HT-29 (cell line): Measurements from ENCODE around the gene STOM. TPM values are rescaled to one million over a fixed set of nuclear protein-coding genes. Genes with fewer than 3 reads are reported as not detected.
A peak's percentile ranks its signal among the peaks of the same experiment; 100 is the strongest.

Source experiments
- DNase-seq: peaks from one replicate; pipeline ENCODE4 v3.0.0-alpha.2; 2015; ENCODE audit warnings: low spot score
- total RNA-seq: library from RNA; depleted of rRNA; stranded (reverse); fragments of >200 nt; shearing (Covaris generic); gene quantifications from 2 replicates; pipeline ENCODE4 v1.2.3, GENCODE V29; 2014

STOM gene
- total RNA-seq, 1 experiment from 2014 or later, result not detected

DNA sequence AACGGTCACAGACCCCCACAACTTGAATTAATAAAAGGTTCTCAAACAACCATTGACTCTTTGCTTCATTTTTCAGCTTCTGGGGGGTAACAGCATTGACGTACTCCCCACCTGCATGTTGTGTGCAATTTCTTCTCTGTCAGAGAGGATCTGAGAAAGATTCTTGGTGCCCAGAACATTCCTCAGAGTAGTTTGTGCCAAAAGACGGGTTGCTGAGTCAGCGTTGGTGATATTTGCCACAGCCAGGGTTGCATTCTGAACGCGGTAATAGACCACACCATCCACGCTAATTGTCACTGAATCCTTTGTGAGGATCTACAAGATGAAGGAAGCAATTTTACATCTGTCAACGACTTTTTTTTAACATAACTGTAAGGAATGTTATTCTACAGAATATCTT lies 21.0 kb downstream of the STOM start:
- DNase-seq, result no peak

- no peak for DNase-seq
Measured at GRCh38 chr9:121348221-121348620, 21.8 kb downstream of the STOM start.

- no peak for DNase-seq
Measured at GRCh38 chr9:121345070-121345469, 25.0 kb downstream of the STOM start.

GRCh38 chr9:121344184-121344583 lies 25.9 kb downstream of the STOM start:
- no peak for DNase-seq

DNA sequence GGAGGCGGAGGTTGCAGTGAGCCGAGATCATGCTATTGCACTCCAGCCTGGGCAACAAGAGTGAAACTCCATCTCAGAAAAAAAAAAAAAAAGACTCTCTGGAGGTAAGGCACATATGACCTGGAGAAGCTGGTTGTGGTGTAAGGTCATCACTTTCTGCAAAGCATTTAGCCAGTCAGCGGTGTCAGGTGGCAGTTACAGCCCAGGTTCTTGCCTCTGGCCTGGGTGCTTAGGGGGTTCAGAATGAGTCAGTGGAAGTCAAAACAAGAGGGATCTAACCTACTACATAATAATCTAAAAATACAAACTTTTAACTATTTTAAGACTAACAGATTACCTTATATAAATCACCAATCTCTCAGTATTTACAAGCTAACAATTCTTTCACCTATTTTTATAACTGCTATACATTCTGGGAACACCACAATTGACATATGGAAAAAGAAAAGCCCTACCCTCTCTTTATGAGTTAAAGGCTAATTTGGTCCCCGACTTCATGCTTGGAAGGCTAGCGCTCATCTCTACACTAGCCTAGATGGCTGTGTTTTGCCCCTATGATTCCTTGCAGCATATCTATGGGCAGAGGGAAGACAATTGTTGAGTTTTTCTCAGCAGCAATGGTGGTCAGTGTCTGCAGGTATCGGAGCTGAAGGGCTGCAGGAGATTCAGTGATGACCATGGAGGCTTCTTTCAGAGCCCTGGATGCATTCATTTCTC lies 29.2 kb downstream of the STOM start:
- DNase-seq, result no peak

DNA sequence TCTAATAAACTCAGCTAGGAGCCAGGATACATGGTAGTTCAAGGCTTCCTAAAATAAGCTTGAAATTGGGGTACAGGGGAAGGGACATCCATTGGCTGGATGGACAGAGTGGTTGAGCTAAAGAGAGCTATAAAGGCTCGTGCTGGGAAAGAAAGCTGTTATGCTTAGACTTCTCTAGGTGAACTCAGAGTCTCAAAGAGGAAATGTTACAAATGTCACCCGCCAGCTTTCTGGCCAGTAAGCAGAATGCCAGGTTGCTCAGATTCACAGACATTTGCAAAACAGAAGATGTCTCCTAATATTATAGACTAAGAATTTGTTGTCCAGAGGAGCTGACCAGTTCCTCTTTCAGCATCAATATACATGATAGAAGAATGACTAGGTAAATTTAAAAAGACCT lies 30.6 kb downstream of the STOM start:
- no peak for DNase-seq

GRCh38 chr9:121336665-121337064 lies 33.4 kb downstream of the STOM start:
- no peak for DNase-seq

- no peak for DNase-seq
Measured at GRCh38 chr9:121333950-121334773, 35.9 kb downstream of the STOM start.

DNA sequence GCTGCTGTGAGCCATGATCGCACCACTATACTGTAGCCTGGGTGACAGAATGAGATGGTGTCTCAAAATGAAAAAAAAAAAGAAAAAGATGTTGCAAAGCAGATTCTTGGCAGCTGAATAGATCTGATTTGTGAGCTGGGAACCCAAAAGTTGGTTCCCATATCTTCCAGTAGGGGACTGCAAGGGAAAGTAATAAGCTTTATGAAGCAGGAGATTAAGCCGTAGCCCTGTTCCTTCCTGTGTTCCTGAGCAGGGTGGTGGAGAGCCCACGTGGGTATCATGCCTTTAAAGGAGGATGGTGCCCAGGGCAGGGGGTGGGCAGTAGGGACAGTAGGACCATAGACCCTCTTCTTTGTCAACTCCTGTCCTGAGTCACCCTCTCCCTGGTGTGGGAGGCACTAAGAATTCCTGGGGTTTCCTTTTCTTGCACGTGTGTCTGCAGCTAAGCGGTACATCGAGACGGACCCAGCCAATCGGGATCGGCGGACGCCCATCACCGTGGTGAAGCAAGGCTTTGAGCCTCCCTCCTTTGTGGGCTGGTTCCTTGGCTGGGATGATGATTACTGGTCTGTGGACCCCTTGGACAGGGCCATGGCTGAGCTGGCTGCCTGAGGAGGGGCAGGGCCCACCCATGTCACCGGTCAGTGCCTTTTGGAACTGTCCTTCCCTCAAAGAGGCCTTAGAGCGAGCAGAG lies 37.9 kb downstream of the STOM start:
- DNase-seq, result no peak

GRCh38 chr9:121331549-121331948 lies 38.5 kb downstream of the STOM start:
- no peak for DNase-seq

- DNase-seq, result no peak
Measured at GRCh38 chr9:121328876-121329681, 41.0 kb downstream of the STOM start.

GRCh38 chr9:121328476-121328875 lies 41.6 kb downstream of the STOM start:
- no peak for DNase-seq

GRCh38 chr9:121326901-121327613 lies 43.0 kb downstream of the STOM start:
- DNase-seq, result no peak

- DNase-seq, result peak; percentile 42
Measured at GRCh38 chr9:121326130-121326838, 43.8 kb downstream of the STOM start.

DNA sequence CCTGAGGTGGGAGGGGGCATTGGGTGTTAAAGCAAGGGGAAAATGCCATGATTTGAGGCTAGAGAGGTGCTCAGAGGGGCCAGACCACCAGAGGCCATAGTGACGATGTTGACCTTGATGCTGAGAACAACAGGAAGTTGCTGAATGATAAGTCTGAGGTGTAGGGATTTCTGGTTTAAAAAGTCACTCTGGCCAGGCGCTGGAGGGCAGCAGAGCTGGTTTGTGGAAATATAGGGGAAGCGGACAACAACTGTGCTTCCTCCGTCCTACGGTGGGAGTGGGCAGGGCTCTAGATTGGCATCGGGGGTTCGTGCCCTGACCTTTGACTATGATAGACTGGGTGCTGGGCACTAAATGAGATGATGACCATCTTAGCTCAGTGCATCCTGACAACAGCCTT lies 44.7 kb downstream of the STOM start:
- DNase-seq, result no peak

GRCh38 chr9:121324755-121325154 lies 45.3 kb downstream of the STOM start:
- DNase-seq, result no peak

GRCh38 chr9:121324316-121324715 lies 45.7 kb downstream of the STOM start:
- DNase-seq, result no peak

DNA sequence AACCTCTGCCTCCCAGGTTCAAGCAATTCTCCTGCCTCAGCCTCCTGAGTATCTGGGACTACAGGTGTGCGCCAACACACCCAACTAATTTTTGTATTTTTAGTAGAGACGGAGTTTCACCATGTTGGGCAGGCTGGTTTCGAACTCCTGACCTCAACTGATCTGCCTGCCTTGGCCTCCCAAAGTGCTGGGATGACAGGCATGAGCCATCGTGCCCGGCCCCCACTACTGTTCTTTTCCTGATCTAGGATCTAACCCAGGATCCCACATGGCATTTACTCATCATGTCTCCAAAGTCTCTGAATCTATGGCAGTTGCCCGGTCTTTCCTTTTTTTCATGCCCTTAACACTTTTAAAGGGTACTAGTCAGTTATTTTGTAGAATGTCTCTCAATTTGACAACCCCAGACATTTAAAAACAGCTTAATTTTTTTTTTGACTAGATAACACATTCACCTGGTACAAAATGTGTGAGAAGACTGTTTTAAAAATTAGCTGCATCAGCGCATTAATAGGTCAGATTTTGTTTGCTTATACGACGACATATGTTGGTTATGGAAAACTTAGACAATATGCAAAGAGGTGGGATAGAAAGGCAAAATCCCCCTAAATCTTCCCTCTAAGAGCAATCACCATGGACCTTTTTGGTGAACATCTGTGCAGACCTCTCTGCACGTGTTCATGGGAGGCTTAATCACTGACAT lies 46.5 kb downstream of the STOM start:
- DNase-seq, result no peak

DNA sequence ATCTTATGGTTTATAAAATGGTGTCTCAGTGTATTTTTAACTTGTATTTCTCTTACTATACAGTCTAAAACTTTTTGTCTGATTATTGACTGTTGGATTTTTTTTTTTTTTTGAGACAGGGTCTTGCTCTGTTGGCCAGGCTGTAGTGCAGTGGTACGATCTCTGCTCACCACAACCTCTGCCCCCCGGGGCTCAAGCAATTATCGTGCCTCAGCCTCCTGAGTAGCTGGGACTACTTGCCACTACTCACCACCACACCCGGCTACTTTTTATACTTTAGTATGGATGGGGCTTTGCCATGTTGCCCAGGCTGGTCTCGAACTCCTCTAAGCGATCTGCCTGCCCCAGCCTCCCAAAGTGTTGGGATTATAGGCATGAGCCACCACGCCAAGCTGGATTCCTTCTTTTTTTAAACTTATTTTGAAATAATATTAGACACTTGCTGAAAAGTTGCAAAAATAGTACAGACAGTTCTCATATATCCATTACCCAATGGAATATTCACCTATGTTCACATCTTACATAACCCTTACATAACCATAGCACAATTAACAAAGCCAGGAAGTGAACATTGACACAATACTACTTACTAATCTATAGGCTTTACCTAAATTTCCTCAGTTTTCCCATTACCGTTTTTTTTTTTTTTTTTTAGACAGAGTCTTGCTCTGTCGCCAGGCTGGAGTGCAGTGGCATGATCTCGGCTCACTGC lies 47.2 kb downstream of the STOM start:
- no peak for DNase-seq
